Stomach (tissue), 4 donors: Measurements from ENCODE around the gene BRMS1L.

Experiments
- EP300 ChIP-seq: sonication (generic); formaldehyde crosslinking; IDR thresholded peaks from one replicate; pipeline ENCODE4 v1.6.1; 2017; ENCODE audit warnings: antibody characterized with exemption
- POLR2A ChIP-seq, 4 donors: fragments of 450-650 bp; IDR thresholded peaks; one replicate each; pipeline ENCODE4 v1.6.1; 2016; ENCODE audit warnings: antibody characterized with exemption in 4 of 4, control low read depth in 2 of 4, mild to moderate bottlenecking in 1 of 4, moderate library complexity in 1 of 4
- TF ChIP-seq, protein P1 (sequence below), 7 experiments: fragments of 450-650 bp in 4 of 7; fragments of 200-600 bp in 3 of 7; sonication (generic) in 3 of 7; IDR thresholded peaks; one replicate each; pipeline ENCODE4 v1.5.1; 2016 to 2019; ENCODE audit warnings: antibody characterized with exemption in 7 of 7, control low read depth in 2 of 7, mild to moderate bottlenecking in 1 of 7

- TF ChIP-seq, protein P1, sequence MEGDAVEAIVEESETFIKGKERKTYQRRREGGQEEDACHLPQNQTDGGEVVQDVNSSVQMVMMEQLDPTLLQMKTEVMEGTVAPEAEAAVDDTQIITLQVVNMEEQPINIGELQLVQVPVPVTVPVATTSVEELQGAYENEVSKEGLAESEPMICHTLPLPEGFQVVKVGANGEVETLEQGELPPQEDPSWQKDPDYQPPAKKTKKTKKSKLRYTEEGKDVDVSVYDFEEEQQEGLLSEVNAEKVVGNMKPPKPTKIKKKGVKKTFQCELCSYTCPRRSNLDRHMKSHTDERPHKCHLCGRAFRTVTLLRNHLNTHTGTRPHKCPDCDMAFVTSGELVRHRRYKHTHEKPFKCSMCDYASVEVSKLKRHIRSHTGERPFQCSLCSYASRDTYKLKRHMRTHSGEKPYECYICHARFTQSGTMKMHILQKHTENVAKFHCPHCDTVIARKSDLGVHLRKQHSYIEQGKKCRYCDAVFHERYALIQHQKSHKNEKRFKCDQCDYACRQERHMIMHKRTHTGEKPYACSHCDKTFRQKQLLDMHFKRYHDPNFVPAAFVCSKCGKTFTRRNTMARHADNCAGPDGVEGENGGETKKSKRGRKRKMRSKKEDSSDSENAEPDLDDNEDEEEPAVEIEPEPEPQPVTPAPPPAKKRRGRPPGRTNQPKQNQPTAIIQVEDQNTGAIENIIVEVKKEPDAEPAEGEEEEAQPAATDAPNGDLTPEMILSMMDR (IDR thresholded peaks at IDR 0.05), result peak in 5 of 7 experiments; percentile 36 to 67 (median 59)
- TF ChIP-seq POLR2A (IDR thresholded peaks at IDR 0.05) (no peak), EP300 (no peak)
Measured at GRCh38 chr14:35818346-35819115, 7.6 kb upstream of the BRMS1L start.
